Endothelial cell of umbilical vein (primary cell): ENCODE data around the gene GPR176. TPM values are rescaled to one million over a fixed set of nuclear protein-coding genes. Genes with fewer than 3 reads are reported as not detected.

Source experiments
- BruUV-seq: library from RNA; stranded (reverse); fragments of 400-500 nt; replicated peaks from 2 replicates; lab custom pipeline; 2021; lab: Mats Ljungman, UMichigan
- CTCF ChIA-PET: fragments of 300-600, 350-600 bp; sonication (Branson Sonifier 250); formaldehyde crosslinking; loops from one replicate; lab custom pipeline; 2021; ENCODE audit warnings: antibody characterized with exemption, inconsistent platforms; lab: Charles Lee
- POLR2A ChIA-PET: fragments of 300-600, 350-600 bp; sonication (Branson Sonifier 250); formaldehyde crosslinking; loops from one replicate; lab custom pipeline; 2021; ENCODE audit warnings: antibody characterized with exemption, inconsistent platforms; lab: Charles Lee
- DNase-seq: peaks from one replicate; pipeline ENCODE4 v3.0.0-alpha.2; 2011; ENCODE audit warnings: low read depth, low spot score
- FAIRE-seq: peaks from 2 replicates; lab custom pipeline; 2011; peaks lifted over from hg19 to GRCh38; lab: Jason Lieb, UNC
- H2AFZ ChIP-seq: 2 replicates; pipeline ENCODE4 v1.6.0; 2012; ENCODE audit warnings: low read depth, low read length, control low read depth, inconsistent platforms
- H3K27ac ChIP-seq: 2 replicates; pipeline ENCODE4 v1.5.1; 2011; ENCODE audit warnings: low read depth, mild to moderate bottlenecking, control low read depth, low read length, moderate library complexity; ENCODE audit not compliant: insufficient read depth
- H3K27me3 ChIP-seq, 2 experiments: 2 replicates each; pipeline versions ENCODE4 v1.6.0 to v1.6.1; 2011; ENCODE audit warnings: low read length in 2 of 2, mixed read lengths in 1 of 2; ENCODE audit not compliant: control insufficient read depth in 2 of 2, insufficient read depth in 2 of 2
- H3K36me3 ChIP-seq, 2 experiments: 2 replicates in 1 of 2; 3 replicates in 1 of 2; pipeline ENCODE4 v1.5.1; 2011; ENCODE audit warnings: low read length in 2 of 2, mild to moderate bottlenecking in 1 of 2, moderate library complexity in 1 of 2; ENCODE audit not compliant: control insufficient read depth in 2 of 2, insufficient read depth in 2 of 2; ENCODE audit errors: extremely low read depth in 1 of 2
- H3K4me1 ChIP-seq: 3 replicates; pipeline ENCODE4 v1.5.1; 2011; ENCODE audit warnings: mild to moderate bottlenecking, low read length; ENCODE audit not compliant: control insufficient read depth, insufficient read depth; ENCODE audit errors: extremely low read depth
- H3K4me2 ChIP-seq: 2 replicates; pipeline ENCODE4 v1.6.1; 2011; ENCODE audit warnings: low read length, control low read depth, mixed read lengths; ENCODE audit not compliant: insufficient read depth
- H3K4me3 ChIP-seq, 3 experiments: fragments of 200-600 bp in 1 of 3; sonication (generic), shearing (Covaris generic) in 1 of 3; replicated peaks in 1 of 3; 2 replicates each; pipeline ENCODE4 v1.5.1; 2011 to 2016; ENCODE audit warnings: control low read depth in 3 of 3, low read length in 3 of 3, mild to moderate bottlenecking in 2 of 3, inconsistent platforms in 1 of 3, low read depth in 1 of 3, moderate library complexity in 1 of 3; ENCODE audit not compliant: insufficient read depth in 1 of 3
- H3K79me2 ChIP-seq: 2 replicates; pipeline ENCODE4 v1.6.0; 2012; ENCODE audit warnings: low read length, inconsistent platforms; ENCODE audit not compliant: control insufficient read depth, insufficient read depth
- H3K9ac ChIP-seq: replicated peaks from 2 replicates; pipeline ENCODE3; 2011; ENCODE audit warnings: low read length, control low read depth; ENCODE audit not compliant: insufficient read depth; ENCODE audit errors: extremely low read depth
- H3K9me1 ChIP-seq: replicated peaks from 3 replicates; pipeline ENCODE4 v1.6.0; 2011; ENCODE audit warnings: mild to moderate bottlenecking, low read length; ENCODE audit not compliant: control insufficient read depth, insufficient read depth; ENCODE audit errors: extremely low read depth
- H3K9me3 ChIP-seq: replicated peaks from 2 replicates; pipeline ENCODE4 v1.5.1; 2012; ENCODE audit warnings: low read length, inconsistent platforms; ENCODE audit not compliant: control insufficient read depth, insufficient read depth
- H4K20me1 ChIP-seq: replicated peaks from 2 replicates; pipeline ENCODE3; 2011; ENCODE audit warnings: mild to moderate bottlenecking, low read length; ENCODE audit not compliant: control insufficient read depth, insufficient read depth; ENCODE audit errors: extremely low read depth
- EZH2 ChIP-seq: IDR thresholded peaks from 2 replicates; pipeline ENCODE4 v1.6.1; 2012; ENCODE audit warnings: borderline replicate concordance, low read depth, mild to moderate bottlenecking, moderate library complexity, low read length, inconsistent platforms; ENCODE audit not compliant: severe bottlenecking
- FOS ChIP-seq: IDR thresholded peaks from 2 replicates; pipeline ENCODE4 v1.6.1; 2011; ENCODE audit warnings: mild to moderate bottlenecking, low read length, moderate library complexity, borderline replicate concordance; ENCODE audit not compliant: insufficient read depth
- GATA2 ChIP-seq: IDR thresholded peaks from 2 replicates; pipeline ENCODE4 v1.7.0; 2011; ENCODE audit warnings: low read depth, mild to moderate bottlenecking, moderate library complexity, mixed read lengths, low read length; ENCODE audit not compliant: insufficient read length, insufficient read depth
- JUN ChIP-seq: IDR thresholded peaks from 2 replicates; pipeline ENCODE4 v1.6.1; 2011; ENCODE audit warnings: borderline replicate concordance, low read depth; ENCODE audit not compliant: insufficient read length, insufficient read depth
- MYC ChIP-seq: IDR thresholded peaks from one replicate; pipeline ENCODE4 v1.6.1; 2011; ENCODE audit warnings: mild to moderate bottlenecking, low read depth, low read length
- POLR2A ChIP-seq: IDR thresholded peaks from 2 replicates; pipeline ENCODE4 v1.6.1; 2012; ENCODE audit warnings: low read depth, mild to moderate bottlenecking, control low read depth, low read length
- POLR2AphosphoS5 ChIP-seq: IDR thresholded peaks from 2 replicates; pipeline ENCODE4 v1.6.1; 2012; ENCODE audit warnings: low read depth, mild to moderate bottlenecking, control low read depth, low read length, moderate library complexity; ENCODE audit not compliant: insufficient read depth
- dilution Hi-C: fragments of 300-500 bp; cut with MboI; formaldehyde crosslinking; loops from one replicate; pipeline ENCODE4 v1.15.0; 2019; ENCODE audit warnings: low sequenced_read_pairs; ENCODE audit not compliant: extremely low pct_ligation_motif_present
- intact Hi-C: fragments of 100-400 bp; cut with micrococcal nuclease; formaldehyde crosslinking; loops from one replicate; pipeline ENCODE4 v1.10.0; 2022
- polyA plus RNA-seq, 4 experiments: library from polyadenylated mRNA; depleted of rRNA in 3 of 4; stranded (reverse) in 3 of 4; unstranded in 1 of 4; fragments of >200 nt; gene quantifications; 2 replicates each; pipeline versions ENCODE4 v1.2.1 to v1.2.3, GENCODE V29; 2011 to 2012; ENCODE audit warnings: missing spikeins in 1 of 4
- total RNA-seq: library from RNA; stranded (reverse); gene quantifications from 2 replicates; pipeline ENCODE4 v1.2.3, GENCODE V29; 2021
- TF ChIP-seq, protein P1 (sequence below): IDR thresholded peaks from 2 replicates; pipeline ENCODE4 v1.6.1; 2011; ENCODE audit not compliant: insufficient read depth, insufficient read length
- TF ChIP-seq, protein P2 (sequence below), 2 donors: IDR thresholded peaks; 1 replicate in 1 of 2; 2 replicates in 1 of 2; pipeline ENCODE4 v1.5.1; 2011; ENCODE audit warnings: low read length in 2 of 2, mild to moderate bottlenecking in 2 of 2, moderate library complexity in 2 of 2, control low read depth in 1 of 2, inconsistent platforms in 1 of 2, low read depth in 1 of 2; ENCODE audit not compliant: insufficient read depth in 1 of 2; ENCODE audit errors: extremely low read depth in 1 of 2

The GPR176 gene
- total and polyA plus RNA-seq, 2 donors (not counting 3 experiments of a cell fraction or from before 2014, with no cell fraction given), result 35.3 to 68.7 TPM

DNA sequence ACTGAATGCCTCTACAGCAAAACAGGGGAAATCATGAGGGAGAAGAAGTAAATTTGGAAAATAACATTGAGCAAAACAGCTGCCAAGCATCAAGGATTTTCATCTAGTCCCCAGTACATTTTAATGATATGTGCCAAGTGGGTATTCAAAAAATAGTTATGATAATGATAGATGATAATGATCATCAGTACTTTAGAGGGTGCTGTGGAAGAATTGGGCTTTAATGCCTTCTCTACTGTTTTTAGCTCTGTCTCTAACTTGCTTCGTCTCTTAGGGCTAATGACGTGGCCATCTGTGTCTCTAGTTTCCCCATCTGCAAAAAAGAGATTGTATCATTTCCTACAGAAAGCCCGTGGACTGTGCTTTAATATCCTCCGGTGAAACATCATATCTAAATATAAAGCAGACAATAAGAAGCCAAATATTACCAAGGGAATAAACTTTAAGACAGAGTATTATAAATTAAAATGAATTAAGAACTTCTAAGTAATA is 127.2 kb downstream of the GPR176 start:
- intact Hi-C loops, result no loop called here
- CTCF ChIA-PET, result no interaction called here
- FAIRE-seq (no peak), DNase-seq (peak; percentile 59)
- Histone ChIP-seq H3K9me1 (no peaks in the 10 kb centered on the region), H3K27ac (no peak overlapping the region), H3K79me2 (no peaks in the 10 kb centered on the region), H3K4me2 (no peak overlapping the region), H3K4me3 (no peak overlapping the region), H3K36me3 (no peaks in the 10 kb centered on the region), H3K9ac (no peak overlapping the region), H3K4me1 (peaks cover 10% of the 10 kb centered on the region), H2AFZ (no peak overlapping the region), H3K27me3 (no peaks in the 10 kb centered on the region), H3K9me3 (no peaks in the 10 kb centered on the region), H4K20me1 (no peaks in the 10 kb centered on the region)
- POLR2A ChIA-PET, result no interaction called here
- no TSS peak for BruUV-seq
- dilution Hi-C loops, result no loop called here
- no peak for TF ChIP-seq JUN
- no peak for TF ChIP-seq FOS
- TF ChIP-seq, protein P1, sequence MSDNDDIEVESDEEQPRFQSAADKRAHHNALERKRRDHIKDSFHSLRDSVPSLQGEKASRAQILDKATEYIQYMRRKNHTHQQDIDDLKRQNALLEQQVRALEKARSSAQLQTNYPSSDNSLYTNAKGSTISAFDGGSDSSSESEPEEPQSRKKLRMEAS, result no peak
- no peak for TF ChIP-seq POLR2AphosphoS5
- TF ChIP-seq GATA2, result no peak
- no peak for TF ChIP-seq MYC
- TF ChIP-seq, protein P2, sequence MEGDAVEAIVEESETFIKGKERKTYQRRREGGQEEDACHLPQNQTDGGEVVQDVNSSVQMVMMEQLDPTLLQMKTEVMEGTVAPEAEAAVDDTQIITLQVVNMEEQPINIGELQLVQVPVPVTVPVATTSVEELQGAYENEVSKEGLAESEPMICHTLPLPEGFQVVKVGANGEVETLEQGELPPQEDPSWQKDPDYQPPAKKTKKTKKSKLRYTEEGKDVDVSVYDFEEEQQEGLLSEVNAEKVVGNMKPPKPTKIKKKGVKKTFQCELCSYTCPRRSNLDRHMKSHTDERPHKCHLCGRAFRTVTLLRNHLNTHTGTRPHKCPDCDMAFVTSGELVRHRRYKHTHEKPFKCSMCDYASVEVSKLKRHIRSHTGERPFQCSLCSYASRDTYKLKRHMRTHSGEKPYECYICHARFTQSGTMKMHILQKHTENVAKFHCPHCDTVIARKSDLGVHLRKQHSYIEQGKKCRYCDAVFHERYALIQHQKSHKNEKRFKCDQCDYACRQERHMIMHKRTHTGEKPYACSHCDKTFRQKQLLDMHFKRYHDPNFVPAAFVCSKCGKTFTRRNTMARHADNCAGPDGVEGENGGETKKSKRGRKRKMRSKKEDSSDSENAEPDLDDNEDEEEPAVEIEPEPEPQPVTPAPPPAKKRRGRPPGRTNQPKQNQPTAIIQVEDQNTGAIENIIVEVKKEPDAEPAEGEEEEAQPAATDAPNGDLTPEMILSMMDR (IDR thresholded peaks at IDR 0.05; ENCODE audit: extremely low read depth in 1 of 2, insufficient read depth in 1 of 2, low read depth in 1 of 2, low read length in 2 of 2), result no peak
- no peak for TF ChIP-seq EZH2
- no peak for TF ChIP-seq POLR2A
